ENCODE results near the gene CCDC33. TPM values are rescaled to one million over a fixed set of nuclear protein-coding genes. Genes with fewer than 3 reads are reported as not detected.

The CCDC33 gene
- total and polyA plus RNA-seq, 2 donors from 2014 or later, result 0.63 TPM; not detected in 1

DNA sequence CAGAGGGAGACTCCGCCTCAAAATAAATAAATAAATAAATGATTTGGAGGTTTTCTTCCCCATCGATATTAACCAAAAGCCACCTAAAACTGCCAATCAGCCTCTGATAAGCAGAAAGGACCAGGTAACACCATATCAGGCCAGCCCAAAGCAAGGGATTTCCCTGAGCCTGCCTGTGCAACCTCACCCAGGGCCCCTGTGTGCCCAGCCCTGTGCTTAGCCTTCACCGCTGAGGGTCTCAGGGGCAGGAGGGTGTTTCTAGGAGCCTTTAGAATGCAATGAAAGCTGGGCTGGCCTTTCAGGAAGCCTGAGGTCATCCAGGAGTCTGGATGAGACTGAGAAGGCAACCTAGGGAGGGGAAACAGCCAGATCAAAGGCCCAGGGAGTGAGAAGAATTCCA lies 95.9 kb downstream of the CCDC33 start:
- Histone ChIP-seq H3K4me3 (ENCODE audit: low read length in 3 of 3) (no peak overlapping the region), H3K36me3 (ENCODE audit: control insufficient read depth in 2 of 3, insufficient read depth in 3 of 3, low read length in 3 of 3) (no peaks in the 10 kb centered on the region), H3K9ac (ENCODE audit: low read length in 3 of 3) (no peak overlapping the region), H3K4me1 (ENCODE audit: control insufficient read depth in 2 of 3, insufficient read depth in 2 of 3, low read depth in 1 of 3, low read length in 3 of 3) (no peaks in the 10 kb centered on the region), H3K27me3 (ENCODE audit: control insufficient read depth, insufficient read depth, low read length) (no peaks in the 10 kb centered on the region), H3K9me3 (ENCODE audit: control insufficient read depth in 2 of 3, insufficient read depth in 1 of 3, low read length in 3 of 3) (no peaks in the 10 kb centered on the region), H3K27ac (ENCODE audit: low read depth in 2 of 2, low read length in 2 of 2) (no peak overlapping the region)
- DNase-seq (peak in 1 of 5 donors; percentile 59), FAIRE-seq (no peak)
- TF ChIP-seq CTCF (IDR thresholded peaks at IDR 0.05; ENCODE audit: borderline replicate concordance, extremely low read depth, insufficient read depth), result no peak
- intact Hi-C loops (cut with DNase I), result no loop called here

DNA sequence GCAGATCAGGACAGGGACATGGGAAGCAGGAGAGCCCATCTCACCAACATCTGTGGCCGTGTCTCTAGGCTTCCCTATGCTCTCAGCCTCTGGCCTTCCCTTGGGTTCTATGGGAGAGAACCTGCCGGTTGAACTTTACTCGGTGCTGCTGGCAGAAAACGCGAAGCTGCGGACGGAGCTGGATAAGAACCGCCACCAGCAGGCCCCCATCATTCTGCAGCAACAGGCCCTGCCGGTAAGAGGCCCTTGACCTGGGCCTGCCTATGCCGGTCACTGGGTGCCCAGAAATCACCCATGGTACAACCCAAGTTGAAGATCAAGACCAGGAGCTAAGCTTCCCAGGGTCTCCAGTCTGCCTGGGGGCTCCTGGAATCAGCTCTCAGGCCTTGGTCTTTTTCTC lies 96.5 kb downstream of the CCDC33 start:
- H3K9me3 ChIP-seq (ENCODE audit: control insufficient read depth in 2 of 3, insufficient read depth in 1 of 3, low read length in 3 of 3), result no peaks in the 10 kb centered on the region
- TF ChIP-seq CTCF (IDR thresholded peaks at IDR 0.05; ENCODE audit: borderline replicate concordance, extremely low read depth, insufficient read depth), result no peak
- no peak overlapping the region for H3K27ac ChIP-seq (ENCODE audit: low read depth in 2 of 2, low read length in 2 of 2)
- FAIRE-seq (no peak), DNase-seq (peak in 1 of 5 donors; percentile 45)
- H3K9ac ChIP-seq (ENCODE audit: low read length in 3 of 3), result no peak overlapping the region
- intact Hi-C loops (cut with DNase I), result no loop called here
- no peaks in the 10 kb centered on the region for H3K36me3 ChIP-seq (ENCODE audit: control insufficient read depth in 2 of 3, insufficient read depth in 3 of 3, low read length in 3 of 3)
- no peaks in the 10 kb centered on the region for H3K4me1 ChIP-seq (ENCODE audit: control insufficient read depth in 2 of 3, insufficient read depth in 2 of 3, low read depth in 1 of 3, low read length in 3 of 3)
- H3K27me3 ChIP-seq (ENCODE audit: control insufficient read depth, insufficient read depth, low read length), result no peaks in the 10 kb centered on the region
- H3K4me3 ChIP-seq (ENCODE audit: low read length in 3 of 3), result no peak overlapping the region

- peak in 1 of 5 donors; percentile 40 for DNase-seq
- Histone ChIP-seq H3K4me3 (ENCODE audit: low read length in 3 of 3) (no peak overlapping the region), H3K36me3 (ENCODE audit: control insufficient read depth in 2 of 3, insufficient read depth in 3 of 3, low read length in 3 of 3) (no peaks in the 10 kb centered on the region), H3K9ac (ENCODE audit: low read length in 3 of 3) (no peak overlapping the region), H3K27me3 (ENCODE audit: control insufficient read depth, insufficient read depth, low read length) (no peaks in the 10 kb centered on the region), H3K4me1 (ENCODE audit: control insufficient read depth in 2 of 3, insufficient read depth in 2 of 3, low read depth in 1 of 3, low read length in 3 of 3) (no peaks in the 10 kb centered on the region), H3K9me3 (ENCODE audit: control insufficient read depth in 2 of 3, insufficient read depth in 1 of 3, low read length in 3 of 3) (no peaks in the 10 kb centered on the region), H3K27ac (ENCODE audit: low read depth in 2 of 2, low read length in 2 of 2) (no peak overlapping the region)
- no peak for TF ChIP-seq CTCF (IDR thresholded peaks at IDR 0.05; ENCODE audit: borderline replicate concordance, extremely low read depth, insufficient read depth)
- FAIRE-seq, result no peak
- intact Hi-C loops (cut with DNase I), result no loop called here
These were observed 97.0 kb downstream of the CCDC33 start for GRCh38 chr15:74333093-74333492.

DNA sequence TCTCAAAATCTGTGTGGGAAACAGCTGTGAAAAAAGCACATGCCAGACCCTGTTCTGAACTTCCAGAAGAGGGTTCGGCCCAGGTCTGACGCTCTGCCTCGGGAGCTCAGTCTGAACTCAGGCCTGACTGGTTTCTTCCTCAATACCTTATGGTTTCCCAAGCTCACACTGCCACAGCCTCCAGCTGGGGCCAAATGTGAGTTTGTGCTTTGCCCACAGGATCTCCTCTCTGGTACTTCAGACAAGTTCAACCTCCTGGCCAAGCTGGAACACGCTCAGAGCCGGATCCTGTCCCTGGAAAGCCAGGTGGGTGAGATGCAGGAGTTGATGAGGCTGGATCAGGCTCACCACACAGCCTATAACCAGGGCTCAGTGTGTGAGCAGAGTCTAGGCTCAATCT lies 97.5 kb downstream of the CCDC33 start:
- intact Hi-C loops (cut with DNase I), result no loop called here
- TF ChIP-seq CTCF (IDR thresholded peaks at IDR 0.05; ENCODE audit: borderline replicate concordance, extremely low read depth, insufficient read depth), result no peak
- H3K4me3 ChIP-seq (ENCODE audit: low read length in 3 of 3), result no peak overlapping the region
- FAIRE-seq (no peak), DNase-seq (peak in 1 of 5 donors; percentile 41)
- no peak overlapping the region for H3K27ac ChIP-seq (ENCODE audit: low read depth in 2 of 2, low read length in 2 of 2)
- H3K9ac ChIP-seq (ENCODE audit: low read length in 3 of 3), result no peak overlapping the region
- no peaks in the 10 kb centered on the region for H3K36me3 ChIP-seq (ENCODE audit: control insufficient read depth in 2 of 3, insufficient read depth in 3 of 3, low read length in 3 of 3)
- H3K9me3 ChIP-seq (ENCODE audit: control insufficient read depth in 2 of 3, insufficient read depth in 1 of 3, low read length in 3 of 3), result no peaks in the 10 kb centered on the region
- no peaks in the 10 kb centered on the region for H3K4me1 ChIP-seq (ENCODE audit: control insufficient read depth in 2 of 3, insufficient read depth in 2 of 3, low read depth in 1 of 3, low read length in 3 of 3)
- no peaks in the 10 kb centered on the region for H3K27me3 ChIP-seq (ENCODE audit: control insufficient read depth, insufficient read depth, low read length)
